DOHH2 (cell line): ENCODE data around the gene TMEM107.

Experiments used
- CTCF ChIP-seq: fragments of 200-600 bp; sonication (generic); IDR thresholded peaks from one replicate; pipeline ENCODE4 v1.5.1; 2014; ENCODE audit warnings: antibody characterized with exemption, mild to moderate bottlenecking, low read depth, low read length; ENCODE audit not compliant: poor library complexity, severe bottlenecking
- EZH2phosphoT487 ChIP-seq: fragments of 200-600 bp; sonication (generic); IDR thresholded peaks from 2 replicates; pipeline ENCODE4 v1.6.1; 2017; ENCODE audit warnings: borderline replicate concordance, mild to moderate bottlenecking, antibody characterized with exemption, low read length, moderate library complexity, mixed read lengths

GRCh38 chr17:8210761-8211458, 34.7 kb upstream of the TMEM107 start:
- TF ChIP-seq CTCF (no peak), EZH2phosphoT487 (no peak)
